A673 (cell line): ENCODE measurements around the gene POLE.

ENCODE experiments used
- CTCF ChIP-seq: fragments of 300-800, 200-600 bp; sonication (generic); conservative IDR thresholded peaks from 2 replicates; pipeline ENCODE4 v1.5.1; 2017; ENCODE audit warnings: low read depth, mild to moderate bottlenecking, antibody characterized with exemption, low read length, moderate library complexity, mixed read lengths
- EZH2 ChIP-seq: fragments of 200-600 bp; sonication (generic); IDR thresholded peaks from 2 replicates; pipeline ENCODE4 v1.6.1; 2017; ENCODE audit warnings: borderline replicate concordance, low read depth, mild to moderate bottlenecking, mixed read lengths, antibody characterized with exemption, low read length; ENCODE audit not compliant: poor library complexity, severe bottlenecking

- TF ChIP-seq EZH2 (no peak), CTCF (no peak)
These were observed 25.2 kb downstream of the POLE start for GRCh38 chr12:132661972-132662371.
